HG02973 (cell line): ENCODE results near the gene SPDEF.

Experiments used
- ATAC-seq: cut with Tn5 transposase; IDR thresholded peaks from one replicate; pipeline ENCODE4 v1.9.1; 2021; ENCODE audit warnings: moderate library complexity; ENCODE audit not compliant: unreplicated experiment

The SPDEF gene

DNA sequence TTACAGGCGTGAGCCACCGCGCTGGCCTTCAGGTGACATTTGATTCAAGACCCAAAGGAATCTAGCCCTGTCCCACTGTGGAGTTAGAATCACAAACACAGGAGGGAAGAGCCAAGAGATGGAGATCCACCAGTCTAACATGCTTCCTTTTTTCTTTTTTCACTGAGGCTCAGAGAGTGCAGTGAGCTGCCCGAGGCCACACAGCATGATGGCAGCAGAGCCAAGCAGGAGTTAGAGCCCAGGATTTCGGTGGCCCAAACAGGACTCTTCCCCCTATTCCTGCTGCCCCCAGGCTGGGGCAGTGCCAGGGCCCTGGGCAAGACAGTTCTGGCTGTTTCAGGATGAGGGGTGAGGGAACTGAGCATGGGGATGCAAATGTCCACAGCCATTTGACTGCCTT lies 8.1 kb upstream of the SPDEF start:
- no peak for ATAC-seq

DNA sequence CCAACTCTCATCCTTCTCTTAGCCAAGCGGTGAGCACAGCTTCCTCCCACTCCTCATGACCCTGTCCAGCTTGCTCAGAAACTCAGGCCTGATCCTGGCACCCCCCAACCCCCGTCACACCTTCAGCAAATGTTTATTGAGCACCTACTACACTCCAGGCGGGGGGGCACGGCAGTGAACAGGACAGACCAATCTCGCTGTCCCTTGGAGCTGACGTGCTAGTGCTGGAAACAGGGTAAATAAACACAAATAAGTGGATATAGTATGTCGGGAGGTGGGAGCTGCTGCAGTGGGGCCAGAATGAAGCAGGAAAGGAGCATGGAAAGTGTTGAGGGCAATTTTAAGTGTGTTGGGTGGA lies 7.4 kb upstream of the SPDEF start:
- no peak for ATAC-seq

DNA sequence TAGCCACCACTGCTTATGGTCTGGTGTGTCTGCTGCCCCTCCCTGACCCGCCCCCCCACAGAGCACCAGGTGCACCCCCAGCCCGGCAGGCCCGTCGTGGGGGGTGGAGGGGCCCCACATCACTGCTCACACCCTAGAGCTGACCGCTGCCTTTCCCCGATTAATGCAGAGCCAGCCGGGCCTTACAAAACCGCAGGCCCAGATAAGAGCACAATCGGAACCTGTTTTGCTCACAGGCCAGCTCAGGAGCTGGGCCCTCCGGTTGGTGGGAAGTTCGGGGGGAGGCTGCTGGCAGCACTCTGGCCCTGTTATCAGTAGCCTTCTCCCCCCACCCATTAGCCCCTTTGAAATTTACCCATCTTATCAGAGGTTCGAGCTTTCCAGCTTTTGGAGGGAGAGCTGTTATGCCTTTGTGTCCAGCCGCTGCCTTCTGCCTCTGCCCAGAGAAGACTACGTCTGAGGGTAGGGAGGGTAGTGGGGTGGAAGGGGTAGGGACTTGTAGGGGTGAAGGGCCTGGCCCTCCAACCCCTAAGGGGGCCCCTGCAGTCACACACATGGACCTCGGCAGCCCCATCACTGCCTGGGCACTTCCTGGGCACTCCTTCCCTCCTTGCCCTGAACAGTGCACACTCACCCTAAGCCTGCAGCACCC lies 6.9 kb upstream of the SPDEF start:
- no peak for ATAC-seq

DNA sequence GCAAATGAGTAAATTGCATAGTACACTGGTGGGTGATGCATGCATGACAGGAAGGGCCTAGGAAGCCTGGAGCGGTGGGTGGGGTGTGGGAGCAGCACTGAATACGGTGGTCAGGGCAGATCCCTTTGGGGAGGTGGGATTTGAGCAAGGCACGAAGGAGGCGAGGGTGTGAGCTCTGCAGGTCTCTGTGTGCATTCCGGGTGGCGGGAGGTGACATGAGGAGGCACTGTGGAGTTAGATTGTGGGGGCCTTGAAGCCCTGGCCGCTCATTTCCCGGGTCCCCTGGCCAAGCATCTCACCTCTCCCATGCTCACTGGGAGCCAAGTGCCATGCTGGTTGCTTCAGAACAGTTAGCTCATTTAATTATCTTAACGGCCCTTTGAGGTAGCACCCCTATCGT lies 6.2 kb upstream of the SPDEF start:
- no peak for ATAC-seq

DNA sequence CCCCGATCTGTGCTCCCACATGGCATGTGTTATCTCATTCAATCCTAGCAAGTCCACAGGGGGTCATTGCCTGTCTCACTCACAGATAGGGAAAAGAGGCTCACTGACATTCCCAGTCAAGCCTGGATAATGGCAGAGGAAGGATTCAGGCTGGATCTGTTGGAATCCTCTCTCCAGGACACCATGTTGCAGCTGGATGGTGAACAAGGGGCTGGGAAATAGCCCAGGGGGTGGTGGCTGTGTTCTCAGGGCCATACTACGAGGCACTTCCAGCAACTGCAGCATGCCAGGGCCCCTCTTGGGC lies 5.0 kb upstream of the SPDEF start:
- no peak for ATAC-seq

DNA sequence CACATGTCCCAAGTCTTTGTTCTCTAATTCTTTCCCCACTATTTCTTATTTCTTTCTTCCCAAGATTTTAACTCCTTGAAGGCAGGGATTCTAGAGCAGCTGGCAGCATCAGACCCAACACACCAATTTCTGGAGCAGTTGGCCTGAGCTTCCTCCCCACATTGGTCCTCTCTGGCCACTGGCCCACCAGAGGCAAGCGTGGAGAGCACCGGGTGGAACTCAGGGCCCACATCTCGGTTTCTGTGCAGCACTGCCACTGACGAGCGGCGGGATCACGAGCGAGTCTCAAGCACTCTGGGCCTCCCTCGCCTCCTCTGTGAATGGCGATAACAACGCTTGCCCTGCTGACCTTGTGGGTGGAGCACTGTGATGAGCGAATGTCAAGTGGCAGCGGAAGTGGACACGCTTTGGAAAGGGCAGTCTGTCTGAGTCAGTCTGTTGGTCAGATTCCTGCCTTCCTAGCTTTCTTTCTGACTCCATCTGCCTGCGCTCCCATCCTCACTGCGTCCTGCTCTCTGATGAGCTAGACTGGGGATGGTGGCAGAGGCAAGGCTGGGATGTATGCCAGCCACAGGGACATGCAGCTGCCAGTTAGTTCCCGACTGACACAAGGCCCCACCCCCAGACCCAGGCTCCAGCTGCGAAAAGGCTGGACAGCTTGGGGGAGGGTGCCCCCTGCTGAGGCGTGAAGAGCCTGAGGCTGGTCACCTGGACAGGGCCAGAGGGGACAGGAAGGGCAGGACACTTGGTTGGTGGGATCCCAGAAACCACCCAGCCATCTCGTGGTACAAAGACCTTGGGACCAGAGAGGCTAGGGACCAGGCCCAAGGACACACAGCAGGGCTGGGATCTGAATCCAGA lies 4.5 kb upstream of the SPDEF start:
- ATAC-seq: no peak

DNA sequence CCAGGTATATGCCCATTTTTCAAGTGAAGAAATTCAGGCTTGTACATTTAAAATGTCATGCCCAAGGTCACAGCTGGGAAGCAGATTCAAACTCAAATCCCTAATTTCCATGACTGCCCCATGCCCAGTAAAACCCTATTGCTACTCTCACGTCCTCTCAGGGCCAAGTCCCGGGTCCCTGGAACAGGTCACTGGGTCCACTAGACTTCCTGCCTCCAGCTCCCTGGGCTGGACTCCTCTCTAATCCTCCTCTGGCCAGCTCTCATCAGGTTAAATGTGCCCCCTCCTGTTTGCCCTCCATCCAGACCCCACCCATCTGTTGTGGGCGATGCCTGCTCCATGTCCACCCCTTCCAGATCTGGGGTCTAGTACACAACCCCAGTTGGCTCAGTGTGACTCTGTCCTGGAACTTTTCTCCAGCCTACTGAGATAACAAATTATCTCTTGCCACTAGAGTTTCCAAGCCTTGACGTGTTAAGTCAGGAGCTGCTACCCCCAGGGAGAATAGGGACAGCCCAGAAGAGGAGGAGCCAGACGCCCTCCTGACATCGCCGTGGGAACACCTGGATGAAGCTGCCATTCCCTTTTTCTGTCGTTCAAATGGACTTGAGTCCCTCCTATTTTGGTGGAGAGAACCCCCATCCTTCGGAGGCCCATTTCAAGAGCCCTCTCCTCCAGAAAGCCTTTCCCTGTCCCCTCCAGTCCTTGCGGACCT lies 3.7 kb upstream of the SPDEF start:
- no peak for ATAC-seq

DNA sequence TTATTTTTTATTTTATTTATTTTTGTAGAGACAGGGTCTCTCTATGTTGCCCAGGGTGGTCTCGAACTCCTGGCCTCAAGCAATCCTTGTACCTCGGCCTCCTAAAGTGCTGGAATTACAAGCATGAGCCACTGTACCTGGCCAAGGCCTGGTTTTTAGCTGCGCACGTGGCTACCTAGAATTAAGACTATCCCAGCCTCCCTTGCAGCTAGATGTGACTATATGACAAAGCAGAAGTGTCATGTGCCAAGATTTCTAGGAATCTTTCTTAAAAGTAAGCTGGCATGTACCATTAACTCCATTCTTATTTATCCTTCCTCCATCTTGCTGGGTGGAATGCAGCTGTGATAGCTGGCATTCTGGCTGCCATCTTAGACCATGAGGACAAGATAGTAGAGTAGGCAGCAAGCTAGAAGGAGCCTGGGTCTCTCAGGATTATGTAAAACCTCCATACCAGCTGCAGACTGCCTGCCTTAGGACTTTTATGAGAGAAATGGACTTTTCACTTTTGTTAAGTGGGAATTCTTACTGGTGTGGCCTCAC lies 2.1 kb upstream of the SPDEF start:
- no peak for ATAC-seq

DNA sequence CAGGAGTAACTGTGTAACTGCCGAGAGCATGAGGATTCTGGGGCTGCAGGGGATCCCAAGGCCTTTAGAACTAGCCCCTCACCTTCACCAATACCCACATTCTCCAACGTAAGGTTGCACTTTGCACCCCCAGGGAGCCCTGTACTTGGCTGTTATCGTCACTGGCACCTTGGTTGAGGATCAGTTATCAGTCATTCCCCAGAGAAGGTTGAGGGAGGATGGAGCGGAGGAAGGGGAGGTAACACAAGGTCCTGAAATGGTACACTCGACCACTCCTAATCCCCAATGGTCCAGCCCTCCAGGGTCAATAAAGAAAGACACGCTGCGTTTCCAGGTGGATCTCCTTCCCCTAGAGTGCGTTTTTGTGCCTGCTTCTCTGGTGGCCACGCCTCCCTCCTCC lies 1.1 kb upstream of the SPDEF start:
- ATAC-seq: no peak

DNA sequence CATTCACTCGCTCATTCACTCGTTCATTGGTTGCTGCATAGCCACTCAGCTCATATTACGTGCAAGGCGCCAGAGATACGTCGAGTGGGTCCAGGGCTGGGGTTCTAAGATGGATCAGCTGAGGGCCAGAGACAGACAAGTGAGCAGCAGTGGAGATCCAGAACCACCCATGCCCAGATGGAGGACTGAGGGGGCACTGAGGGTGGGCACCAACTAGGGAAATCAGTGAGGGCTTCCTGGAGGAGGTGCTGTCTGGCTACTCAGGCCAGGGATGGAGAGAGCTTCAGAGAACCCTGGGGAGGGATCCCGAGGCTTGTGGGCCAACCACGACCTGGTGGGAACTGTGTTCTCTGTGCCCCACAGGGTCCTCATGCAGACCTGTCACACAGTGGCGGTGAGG lies 364 bp upstream of the SPDEF start:
- no peak for ATAC-seq

DNA sequence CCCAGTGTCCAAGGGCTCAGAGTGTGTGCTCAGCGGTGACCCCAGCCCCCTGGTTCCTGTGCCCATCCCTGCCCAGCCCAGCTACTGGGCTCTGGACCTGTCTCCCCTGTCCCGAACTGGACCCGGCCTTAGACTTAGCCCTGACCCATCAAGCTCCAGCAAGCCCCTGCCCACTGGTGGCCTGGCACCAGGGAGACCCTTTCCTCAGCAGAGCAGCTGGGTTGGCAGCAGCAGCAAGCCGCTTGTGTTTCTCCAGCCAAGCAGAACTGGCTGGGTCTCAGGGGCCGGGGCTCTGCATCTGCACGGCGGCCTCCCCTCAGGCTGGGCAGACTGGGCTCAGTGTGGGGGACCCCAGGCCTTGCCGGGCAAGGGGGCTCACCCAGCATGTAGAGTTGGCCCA lies 801 bp downstream of the SPDEF start:
- ATAC-seq: no peak

DNA sequence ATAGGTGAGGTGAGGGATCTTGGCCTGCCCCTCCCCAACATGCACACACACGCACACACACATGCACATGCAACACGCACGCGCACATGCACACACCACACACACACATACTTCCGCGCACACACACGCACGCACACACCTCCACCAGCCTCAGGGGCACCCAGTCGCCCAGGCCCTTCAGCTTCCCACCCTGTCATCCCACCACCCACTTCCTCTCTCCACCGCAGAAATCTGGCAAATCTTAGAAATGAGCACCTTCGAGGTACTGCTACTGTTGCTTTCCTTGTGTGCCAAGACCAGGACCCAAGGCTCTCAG lies 1.2 kb downstream of the SPDEF start:
- ATAC-seq: no peak

DNA sequence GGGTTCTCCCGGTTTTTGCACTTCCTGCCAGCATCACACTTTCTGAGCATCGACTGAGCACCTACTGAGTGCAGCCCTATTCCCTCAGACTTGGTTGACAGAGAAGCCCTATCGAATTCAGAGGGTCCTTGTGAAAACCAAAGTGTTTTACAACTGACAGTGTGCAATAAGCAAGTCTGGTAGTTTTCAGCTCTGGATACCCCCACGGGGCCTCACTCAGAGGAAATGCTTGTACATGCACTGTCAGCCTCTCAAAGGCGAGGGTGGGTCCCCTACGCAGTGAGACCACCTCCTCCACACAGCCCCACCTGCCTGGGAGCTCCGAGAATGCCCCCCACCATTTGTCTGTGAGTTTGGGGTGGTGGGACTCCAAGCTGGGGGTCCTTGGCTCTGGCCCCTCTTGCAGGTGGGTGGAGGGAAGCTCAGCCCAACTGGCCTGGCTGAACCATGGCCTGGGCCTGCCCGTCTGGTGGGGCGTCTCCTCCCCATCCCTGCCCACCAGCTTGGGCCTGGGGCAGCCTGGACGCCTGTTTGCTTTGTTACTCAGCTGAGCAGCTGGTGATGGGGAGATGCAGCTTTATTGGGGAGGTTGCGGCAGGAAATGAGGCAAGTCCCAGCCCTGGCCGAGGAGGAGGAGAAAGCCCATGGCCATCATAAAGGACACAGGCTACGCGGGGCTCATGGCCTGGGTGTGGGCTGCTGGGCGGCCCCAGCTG lies 1.7 kb downstream of the SPDEF start:
- no peak for ATAC-seq

DNA sequence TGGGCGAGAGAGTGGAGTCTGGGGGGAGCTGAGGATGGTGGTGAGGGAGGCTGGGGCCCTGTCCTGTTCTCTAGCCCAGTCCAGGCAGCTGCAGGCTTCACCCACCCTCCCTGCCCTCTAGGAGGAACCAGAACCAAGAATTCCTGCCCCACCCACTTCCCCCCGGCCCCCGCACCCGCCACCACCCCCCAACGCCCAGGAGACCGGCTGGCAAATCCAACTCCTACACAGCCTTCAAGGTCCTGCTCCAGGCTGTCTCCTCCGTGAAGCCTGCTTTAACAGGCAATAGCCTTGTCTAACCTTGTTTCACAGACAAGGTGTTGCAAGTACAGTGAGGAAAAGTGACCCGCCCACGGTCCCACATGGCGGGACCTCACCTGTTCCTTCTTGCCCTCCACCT lies 2.4 kb downstream of the SPDEF start:
- no peak for ATAC-seq

DNA sequence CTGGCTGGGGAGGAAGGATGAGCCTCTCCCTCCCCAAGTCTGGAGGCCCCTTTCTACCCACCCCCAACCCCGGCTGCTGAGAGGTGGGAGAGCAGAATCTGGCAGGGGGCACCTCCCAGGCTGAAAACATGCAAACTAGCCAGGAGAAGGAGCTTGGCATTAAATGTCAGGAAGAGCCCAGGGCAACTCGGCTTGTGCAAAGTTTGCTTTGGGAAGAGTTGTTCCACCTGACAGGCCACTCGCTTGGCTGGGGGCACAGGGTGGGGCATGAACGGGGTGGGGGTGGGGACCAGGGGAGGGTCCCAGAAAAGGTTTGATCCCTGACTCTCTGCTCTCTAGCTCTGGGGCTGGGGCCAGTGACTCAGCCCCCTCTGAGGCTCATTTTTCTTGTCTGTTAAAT lies 3.0 kb downstream of the SPDEF start:
- no peak for ATAC-seq

DNA sequence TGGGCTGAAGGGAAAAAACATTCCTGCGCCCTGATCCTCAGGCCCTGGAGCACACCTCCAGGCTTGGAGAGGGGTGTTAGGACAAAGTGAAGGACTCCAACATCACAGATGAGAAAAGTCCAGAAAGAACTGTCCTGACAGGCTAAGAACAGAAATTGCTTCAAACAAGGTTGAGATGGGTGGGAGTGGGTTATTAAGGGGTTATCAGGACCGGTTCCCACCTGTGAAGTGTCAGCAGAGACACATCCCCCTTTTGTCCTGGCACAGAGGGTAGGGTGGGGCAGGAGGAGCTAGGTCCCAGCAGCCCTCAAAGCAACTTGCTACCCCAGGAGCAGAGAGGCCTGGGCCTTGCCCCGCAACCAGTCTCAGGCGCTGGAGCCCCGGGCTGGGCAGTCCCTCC lies 3.5 kb downstream of the SPDEF start:
- ATAC-seq: no peak

DNA sequence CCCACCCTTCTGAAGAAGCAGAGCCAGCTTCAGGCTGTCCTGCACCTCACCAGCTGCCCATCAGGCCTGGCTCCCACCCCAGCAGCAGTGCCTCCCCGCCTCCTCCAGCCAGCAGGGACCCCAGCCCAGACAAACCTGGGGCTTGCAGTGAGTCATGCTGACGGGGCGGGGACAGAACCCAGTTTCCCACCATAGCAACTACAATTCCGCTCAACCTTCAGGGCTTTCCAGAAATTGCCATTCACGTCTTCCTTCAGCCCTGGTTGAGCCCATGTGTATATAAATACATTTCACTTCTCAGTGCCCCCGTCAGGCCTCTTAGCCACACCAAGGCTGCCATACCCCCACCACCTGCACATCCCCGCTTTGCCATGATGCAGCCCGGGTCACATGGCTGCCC lies 4.4 kb downstream of the SPDEF start:
- no peak for ATAC-seq

DNA sequence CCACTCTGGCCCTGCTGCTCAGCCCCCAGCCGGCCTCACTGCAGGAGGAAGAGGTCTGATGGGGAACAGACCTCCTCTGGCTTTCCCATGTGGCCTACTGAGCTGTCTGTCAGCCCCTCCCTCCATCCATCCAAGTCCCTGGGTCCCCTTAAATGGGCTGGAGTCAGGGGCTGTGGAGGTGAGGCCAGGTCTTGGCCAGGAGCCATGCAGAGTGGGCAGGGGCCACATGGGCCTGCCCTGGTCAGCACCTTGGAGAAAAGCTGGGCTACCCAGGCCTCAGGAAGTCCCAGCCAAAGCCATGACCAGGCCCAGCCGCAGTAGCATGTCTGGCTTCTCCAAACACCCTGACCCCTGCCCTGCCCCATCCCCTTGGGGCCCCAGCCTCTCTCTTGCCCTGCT lies 6.3 kb downstream of the SPDEF start:
- no peak for ATAC-seq

DNA sequence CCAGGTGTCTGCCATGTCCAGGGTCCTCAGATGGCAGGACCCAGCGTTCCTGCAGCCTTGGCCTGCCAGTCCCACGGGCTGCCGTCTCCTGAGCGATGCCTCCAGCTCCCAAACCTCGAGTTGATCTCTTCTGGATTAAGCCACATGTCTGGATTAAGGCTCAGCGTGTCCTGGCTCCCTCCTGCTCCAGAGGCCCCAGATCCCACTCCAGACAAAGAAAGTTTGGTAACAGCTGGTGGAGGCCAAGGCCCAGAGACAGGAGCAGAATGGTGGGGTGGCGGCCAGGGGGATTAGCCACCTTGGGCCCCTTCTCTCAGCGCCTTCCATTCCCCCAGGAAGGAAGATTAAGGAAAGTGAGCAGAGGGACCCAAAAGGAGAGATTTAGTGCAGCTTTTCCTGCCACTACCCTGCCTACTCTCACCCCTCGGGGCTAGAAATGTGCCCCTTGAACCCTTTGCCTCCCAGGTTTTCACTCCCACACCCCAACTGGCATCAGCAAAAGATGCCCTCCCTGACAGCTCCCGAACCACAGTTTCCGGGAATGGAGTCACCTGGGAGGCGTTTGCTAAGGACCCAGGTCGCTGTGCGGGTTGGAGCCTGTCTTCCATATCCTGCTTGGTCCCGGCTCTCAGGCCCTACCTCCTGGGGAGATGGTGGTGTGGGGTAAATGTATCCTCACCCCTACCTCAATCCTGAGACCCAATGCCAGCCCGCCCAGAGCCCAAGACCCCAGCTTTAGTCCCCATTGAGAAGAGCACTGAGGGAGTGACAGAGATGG lies 6.9 kb downstream of the SPDEF start:
- no peak for ATAC-seq

DNA sequence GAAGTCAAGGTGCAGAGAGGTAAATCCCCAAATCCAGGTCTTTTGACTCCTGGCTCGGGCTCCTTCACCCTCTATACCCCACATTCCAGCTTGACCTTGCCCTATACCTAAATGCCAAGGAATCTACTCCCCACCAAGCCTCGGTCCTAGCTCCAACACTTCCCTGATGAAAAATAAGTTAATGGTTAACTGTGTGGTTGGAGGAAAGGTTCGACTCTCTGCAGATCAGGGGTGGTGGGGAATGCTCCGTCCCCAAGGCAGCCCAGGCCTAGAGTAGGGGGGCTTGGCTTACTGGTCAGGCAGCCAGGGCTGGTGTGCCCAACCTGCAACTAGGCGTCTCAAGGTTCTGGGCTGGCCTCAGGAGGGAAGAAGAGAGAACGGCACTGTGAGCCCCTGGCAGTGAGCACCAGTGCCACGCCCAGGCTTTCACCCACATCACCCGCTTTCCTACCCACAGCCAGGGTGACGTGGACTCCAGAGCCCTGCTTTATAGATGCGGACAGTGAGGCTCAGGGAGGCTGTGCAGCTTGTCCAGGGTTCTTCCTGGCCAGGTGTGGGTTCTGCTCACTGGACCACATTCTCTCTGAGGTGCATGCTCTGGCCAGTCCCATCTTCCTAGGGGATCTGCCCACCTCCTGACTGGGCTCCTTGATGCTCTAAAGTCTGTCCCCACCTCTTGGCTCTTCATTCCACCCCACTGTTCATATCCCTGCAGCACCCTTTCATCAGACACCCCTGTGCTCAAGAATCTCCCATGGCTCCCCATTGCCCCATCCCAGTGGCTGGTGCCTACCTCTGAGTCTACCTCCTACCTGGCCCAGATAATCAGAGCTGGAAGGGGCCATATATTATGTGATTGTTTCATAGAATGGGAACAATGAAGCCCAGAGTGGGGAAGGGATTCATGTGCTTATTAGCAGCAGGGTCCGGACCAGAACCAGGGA lies 8.2 kb downstream of the SPDEF start:
- ATAC-seq: no peak
